ENCODE data around the gene SERBP1.
"Not testable (repeated sequence)": the region's sequence is repeated elsewhere in the genome, so short reads cannot be mapped to it uniquely, and the experiment has no call there.

SERBP1 gene

DNA sequence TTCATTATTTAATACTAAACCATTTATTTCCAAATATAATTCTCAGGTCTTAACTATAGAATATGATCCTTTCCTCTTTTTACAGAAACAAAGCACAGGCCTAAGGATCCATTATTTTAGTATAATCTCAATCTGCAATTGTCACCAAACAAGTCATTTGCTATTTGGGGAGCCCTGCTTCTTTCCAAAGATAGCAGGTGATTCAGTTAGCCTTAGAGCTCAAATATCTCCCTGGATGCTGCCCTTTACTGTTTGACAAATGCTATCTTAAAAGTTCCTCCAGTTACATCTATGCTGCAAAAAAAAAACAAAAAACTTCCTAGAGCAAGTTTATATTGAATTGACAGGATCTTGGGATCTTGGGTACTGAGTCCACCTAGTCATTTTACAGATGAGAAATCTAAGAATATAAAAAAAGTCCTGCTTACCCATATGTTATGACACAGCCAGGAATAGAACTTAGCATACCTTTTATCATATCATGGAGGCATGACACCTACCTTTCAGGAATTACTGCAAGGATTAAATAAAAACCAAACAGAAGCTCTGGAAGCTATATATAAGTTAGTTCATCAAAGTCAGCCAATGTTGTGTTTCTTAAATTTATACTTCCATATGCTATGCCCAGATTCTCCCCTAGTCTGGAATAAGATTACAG is 9.2 kb downstream of the SERBP1 start:
- Histone ChIP-seq H3K4me3 (ENCODE audit: low read length) (no peak overlapping the region), H3K9ac (ENCODE audit: low read length) (no peak overlapping the region), H3K79me2 (ENCODE audit: control insufficient read depth, insufficient read depth, low read length) (peaks cover 60% of the 10 kb centered on the region), H3K4ac (ENCODE audit: low read depth, low read length) (no peak overlapping the region), H3K79me1 (ENCODE audit: low read length) (peaks cover 4% of the 10 kb centered on the region), H4K5ac (ENCODE audit: low read length) (no peak overlapping the region), H4K8ac (ENCODE audit: low read depth, low read length) (no peak overlapping the region), H3K4me1 (ENCODE audit: control insufficient read depth, low read depth, low read length) (no peaks in the 10 kb centered on the region), H3K27me3 (ENCODE audit: insufficient read depth, low read length, poor library complexity) (no peaks in the 10 kb centered on the region), H2BK15ac (replicated peaks; ENCODE audit: low read depth) (no peak overlapping the region), H2BK120ac (ENCODE audit: low read depth, low read length) (no peak overlapping the region), H3K36me3 (ENCODE audit: control insufficient read depth, insufficient read depth, low read length) (peaks cover 9% of the 10 kb centered on the region), H3K23ac (ENCODE audit: low read length) (no peak overlapping the region), H2AK5ac (ENCODE audit: low read length) (no peak overlapping the region), H2BK5ac (ENCODE audit: low read length) (no peak overlapping the region), H3K18ac (ENCODE audit: low read length) (no peak overlapping the region), H3K27ac (ENCODE audit: low read depth, low read length) (no peak overlapping the region), H3K4me2 (ENCODE audit: low read length) (no peak overlapping the region), H3K56ac (ENCODE audit: low read length) (no peak overlapping the region)
- DNase-seq, result no peak

DNA sequence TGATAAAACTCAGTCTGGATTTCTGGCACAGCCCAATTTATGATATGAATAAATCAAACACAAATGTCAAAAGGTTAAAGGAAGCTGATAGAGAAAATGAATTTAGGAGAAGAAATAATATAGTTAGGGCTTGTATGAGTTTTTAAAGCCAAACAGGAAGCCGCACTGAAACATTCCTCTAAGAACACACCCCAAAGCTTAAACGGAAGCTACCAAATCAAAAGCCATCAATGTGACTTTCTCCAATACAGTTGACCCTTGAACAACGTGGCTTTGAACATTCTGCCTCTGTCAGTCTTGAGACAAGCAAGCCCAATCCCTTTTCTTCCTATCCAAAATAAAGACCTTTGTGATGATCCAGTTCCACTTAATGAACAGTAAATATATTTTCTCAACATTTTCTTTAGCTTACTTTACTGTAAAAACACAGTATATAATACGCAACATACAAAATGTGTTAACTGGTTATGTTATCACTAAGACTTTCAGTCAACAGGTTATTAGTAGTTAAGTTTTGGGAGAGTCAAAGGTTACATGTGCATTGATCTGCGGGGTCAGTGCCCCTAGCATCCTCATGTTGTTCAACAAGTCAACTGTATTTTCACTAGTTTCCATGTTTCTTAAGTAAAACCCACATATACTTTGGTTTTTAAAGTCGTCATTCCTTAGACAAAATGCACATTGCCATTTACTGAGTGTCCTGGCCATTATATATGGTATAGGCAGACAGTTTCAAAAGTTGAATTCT is 11.2 kb downstream of the SERBP1 start:
- Histone ChIP-seq H3K36me3 (ENCODE audit: control insufficient read depth, insufficient read depth, low read length) (peaks cover 13% of the 10 kb centered on the region), H3K4me1 (ENCODE audit: control insufficient read depth, low read depth, low read length) (no peaks in the 10 kb centered on the region), H3K79me1 (ENCODE audit: low read length) (peaks cover 6% of the 10 kb centered on the region), H4K5ac (ENCODE audit: low read length) (no peak overlapping the region), H3K27ac (ENCODE audit: low read depth, low read length) (no peak overlapping the region), H3K79me2 (ENCODE audit: control insufficient read depth, insufficient read depth, low read length) (peaks cover 59% of the 10 kb centered on the region), H3K18ac (ENCODE audit: low read length) (no peak overlapping the region), H4K8ac (ENCODE audit: low read depth, low read length) (no peak overlapping the region), H2AK5ac (ENCODE audit: low read length) (no peak overlapping the region), H3K23ac (ENCODE audit: low read length) (no peak overlapping the region), H3K4me3 (ENCODE audit: low read length) (no peak overlapping the region), H2BK120ac (ENCODE audit: low read depth, low read length) (no peak overlapping the region), H2BK5ac (ENCODE audit: low read length) (no peak overlapping the region), H2BK15ac (replicated peaks; ENCODE audit: low read depth) (no peak overlapping the region), H3K27me3 (ENCODE audit: insufficient read depth, low read length, poor library complexity) (no peaks in the 10 kb centered on the region), H3K9ac (ENCODE audit: low read length) (no peak overlapping the region), H3K4me2 (ENCODE audit: low read length) (no peak overlapping the region), H3K56ac (ENCODE audit: low read length) (no peak overlapping the region), H3K4ac (ENCODE audit: low read depth, low read length) (no peak overlapping the region)
- WGBS (ENCODE audit: extremely low coverage, insufficient coverage, low lambda C conversion rate), result no CpG with 5 or more reads among the region's 6 CpGs
- no peak for DNase-seq

- not testable (repeated sequence) for H3K18ac ChIP-seq (ENCODE audit: low read length); H3K56ac ChIP-seq (ENCODE audit: low read length); H3K27ac ChIP-seq (ENCODE audit: low read depth, low read length); H3K9ac ChIP-seq (ENCODE audit: low read length); H2AK5ac ChIP-seq (ENCODE audit: low read length); H3K27me3 ChIP-seq (ENCODE audit: insufficient read depth, low read length, poor library complexity); H3K4ac ChIP-seq (ENCODE audit: low read depth, low read length); H2BK15ac ChIP-seq (replicated peaks; ENCODE audit: low read depth); H4K8ac ChIP-seq (ENCODE audit: low read depth, low read length); H3K4me3 ChIP-seq (ENCODE audit: low read length); H4K5ac ChIP-seq (ENCODE audit: low read length); H2BK120ac ChIP-seq (ENCODE audit: low read depth, low read length); H3K4me1 ChIP-seq (ENCODE audit: control insufficient read depth, low read depth, low read length); H3K79me1 ChIP-seq (ENCODE audit: low read length); DNase-seq; H2BK5ac ChIP-seq (ENCODE audit: low read length); H3K23ac ChIP-seq (ENCODE audit: low read length); H3K4me2 ChIP-seq (ENCODE audit: low read length)
- H3K79me2 ChIP-seq (ENCODE audit: control insufficient read depth, insufficient read depth, low read length), result peaks cover 49% of the 10 kb centered on the region
- WGBS (ENCODE audit: extremely low coverage, insufficient coverage, low lambda C conversion rate), result no CpG with 5 or more reads among the region's 4 CpGs
- peaks cover 16% of the 10 kb centered on the region for H3K36me3 ChIP-seq (ENCODE audit: control insufficient read depth, insufficient read depth, low read length)
Measured at GRCh38 chr1:67417733-67418132, 12.5 kb downstream of the SERBP1 start.

GRCh38 chr1:67415041-67415440 is 15.2 kb downstream of the SERBP1 start:
- Histone ChIP-seq H3K4me2 (ENCODE audit: low read length) (no peak overlapping the region), H2BK120ac (ENCODE audit: low read depth, low read length) (no peak overlapping the region), H2AK5ac (ENCODE audit: low read length) (no peak overlapping the region), H3K9ac (ENCODE audit: low read length) (no peak overlapping the region), H3K27ac (ENCODE audit: low read depth, low read length) (no peak overlapping the region), H3K56ac (ENCODE audit: low read length) (no peak overlapping the region), H4K8ac (ENCODE audit: low read depth, low read length) (no peak overlapping the region), H3K27me3 (ENCODE audit: insufficient read depth, low read length, poor library complexity) (no peaks in the 10 kb centered on the region), H3K18ac (ENCODE audit: low read length) (no peak overlapping the region), H3K23ac (ENCODE audit: low read length) (no peak overlapping the region), H3K4ac (ENCODE audit: low read depth, low read length) (no peak overlapping the region), H4K5ac (ENCODE audit: low read length) (no peak overlapping the region), H3K4me3 (ENCODE audit: low read length) (no peak overlapping the region), H2BK5ac (ENCODE audit: low read length) (no peak overlapping the region), H3K36me3 (ENCODE audit: control insufficient read depth, insufficient read depth, low read length) (peaks cover 16% of the 10 kb centered on the region), H3K79me1 (ENCODE audit: low read length) (peaks cover 8% of the 10 kb centered on the region), H2BK15ac (replicated peaks; ENCODE audit: low read depth) (no peak overlapping the region), H3K79me2 (ENCODE audit: control insufficient read depth, insufficient read depth, low read length) (peaks cover 32% of the 10 kb centered on the region), H3K4me1 (ENCODE audit: control insufficient read depth, low read depth, low read length) (no peaks in the 10 kb centered on the region)
- DNase-seq, result no peak
- no CpG with 5 or more reads among the region's 13 CpGs for WGBS (ENCODE audit: extremely low coverage, insufficient coverage, low lambda C conversion rate)

DNA sequence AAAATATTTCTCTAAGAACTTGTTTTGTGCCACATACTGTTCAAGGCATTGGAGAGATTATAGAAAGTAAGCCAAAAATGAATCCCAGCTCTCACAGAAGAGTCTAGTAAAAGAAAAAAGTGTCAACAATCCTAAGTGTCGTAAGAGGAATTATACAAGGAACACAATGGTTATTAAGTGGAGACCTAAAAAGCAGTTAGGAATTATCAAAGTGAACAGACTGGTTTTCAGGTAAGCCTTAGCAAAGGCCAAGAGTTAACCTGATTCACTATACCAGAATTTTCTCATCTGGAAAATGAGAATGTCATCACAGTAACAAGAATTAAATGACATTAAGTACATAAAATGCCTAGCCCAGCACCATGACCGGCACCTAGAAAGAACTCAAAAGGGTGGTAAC is 15.6 kb downstream of the SERBP1 start:
- no peaks in the 10 kb centered on the region for H3K4me1 ChIP-seq (ENCODE audit: control insufficient read depth, low read depth, low read length)
- H3K27me3 ChIP-seq (ENCODE audit: insufficient read depth, low read length, poor library complexity), result no peaks in the 10 kb centered on the region
- no peak overlapping the region for H2BK120ac ChIP-seq (ENCODE audit: low read depth, low read length)
- H4K5ac ChIP-seq (ENCODE audit: low read length), result no peak overlapping the region
- whole genome bisulfite sequencing (ENCODE audit: extremely low coverage, insufficient coverage, low lambda C conversion rate), result no CpG with 5 or more reads among the region's 2 CpGs
- H2BK5ac ChIP-seq (ENCODE audit: low read length), result no peak overlapping the region
- DNase-seq, result no peak
- H2AK5ac ChIP-seq (ENCODE audit: low read length), result no peak overlapping the region
- H3K18ac ChIP-seq (ENCODE audit: low read length), result no peak overlapping the region
- H3K9ac ChIP-seq (ENCODE audit: low read length), result no peak overlapping the region
- peaks cover 8% of the 10 kb centered on the region for H3K79me1 ChIP-seq (ENCODE audit: low read length)
- no peak overlapping the region for H3K4me3 ChIP-seq (ENCODE audit: low read length)
- no peak overlapping the region for H2BK15ac ChIP-seq (replicated peaks; ENCODE audit: low read depth)
- H4K8ac ChIP-seq (ENCODE audit: low read depth, low read length), result no peak overlapping the region
- H3K79me2 ChIP-seq (ENCODE audit: control insufficient read depth, insufficient read depth, low read length), result peaks cover 32% of the 10 kb centered on the region
- peaks cover 16% of the 10 kb centered on the region for H3K36me3 ChIP-seq (ENCODE audit: control insufficient read depth, insufficient read depth, low read length)
- H3K23ac ChIP-seq (ENCODE audit: low read length), result no peak overlapping the region
- H3K4me2 ChIP-seq (ENCODE audit: low read length), result no peak overlapping the region
- no peak overlapping the region for H3K56ac ChIP-seq (ENCODE audit: low read length)
- no peak overlapping the region for H3K4ac ChIP-seq (ENCODE audit: low read depth, low read length)
- H3K27ac ChIP-seq (ENCODE audit: low read depth, low read length), result no peak overlapping the region

Data from mesendoderm (in vitro differentiated cells).